Measurements from ENCODE around the gene RNF169. TPM values are rescaled to one million over a fixed set of nuclear protein-coding genes. Genes with fewer than 3 reads are reported as not detected.

RNF169 gene
- total RNA-seq, 1 donor from 2014 or later: 15.5 TPM

DNA sequence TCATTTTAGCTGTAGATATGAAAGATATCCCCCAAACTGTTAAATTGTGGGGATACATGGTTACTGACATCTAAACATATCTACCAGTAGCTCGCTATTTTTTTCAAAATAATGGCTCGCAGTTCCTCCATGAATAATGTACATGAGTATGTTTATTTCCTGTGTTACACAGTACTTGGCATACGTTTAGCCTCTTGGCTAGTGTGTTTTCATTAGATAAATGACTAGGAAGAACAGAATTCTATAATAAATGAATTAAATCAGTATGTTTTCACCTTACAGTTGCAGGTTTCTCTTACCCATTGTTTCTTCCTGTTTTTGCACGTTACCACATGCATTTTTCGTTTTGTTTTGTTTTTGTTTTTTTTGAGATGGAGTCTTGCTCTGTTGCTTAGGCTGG is 21.8 kb downstream of the RNF169 start:
- no peak for DNase-seq (ENCODE audit: extremely low spot score, unreplicated experiment)
- H3K36me3 Mint-ChIP-seq (ENCODE audit: unreplicated experiment): no peaks in the 10 kb centered on the region
- no peak for TF ChIP-seq CTCF (IDR thresholded peaks at IDR 0.05)
- no peaks in the 10 kb centered on the region for H3K9me3 Mint-ChIP-seq (ENCODE audit: unreplicated experiment)
- H3K27ac Mint-ChIP-seq (ENCODE audit: unreplicated experiment): no peak overlapping the region
- H3K4me3 Mint-ChIP-seq (ENCODE audit: unreplicated experiment): no peak overlapping the region
- H3K4me1 Mint-ChIP-seq (ENCODE audit: unreplicated experiment): peaks cover 19% of the 10 kb centered on the region
- no peaks in the 10 kb centered on the region for H3K27me3 Mint-ChIP-seq (ENCODE audit: unreplicated experiment)

DNA sequence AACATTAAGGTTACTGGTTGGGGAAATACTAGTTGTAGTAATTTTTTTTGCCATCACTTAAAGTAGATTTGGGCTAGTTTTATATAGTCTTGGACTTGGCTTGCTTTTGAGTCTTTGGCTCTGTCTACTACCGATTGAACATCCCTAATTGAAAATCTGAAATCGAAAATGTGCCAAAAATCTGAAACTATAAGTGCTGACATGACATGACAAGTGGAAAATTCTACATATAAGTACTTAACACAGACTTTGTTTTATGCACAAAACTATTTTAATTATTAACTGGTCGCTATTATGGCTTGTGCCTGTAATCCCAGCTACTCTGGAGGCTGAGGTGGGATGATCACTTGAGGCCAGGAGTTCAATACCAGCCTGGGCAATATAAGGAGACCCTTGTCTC is 22.5 kb downstream of the RNF169 start:
- Mint-ChIP-seq H3K27ac (ENCODE audit: unreplicated experiment) (no peak overlapping the region), H3K9me3 (ENCODE audit: unreplicated experiment) (no peaks in the 10 kb centered on the region), H3K4me1 (ENCODE audit: unreplicated experiment) (peaks cover 25% of the 10 kb centered on the region), H3K27me3 (ENCODE audit: unreplicated experiment) (no peaks in the 10 kb centered on the region), H3K4me3 (ENCODE audit: unreplicated experiment) (no peak overlapping the region), H3K36me3 (ENCODE audit: unreplicated experiment) (no peaks in the 10 kb centered on the region)
- no peak for DNase-seq (ENCODE audit: extremely low spot score, unreplicated experiment)
- no peak for TF ChIP-seq CTCF (IDR thresholded peaks at IDR 0.05)

GRCh38 chr11:74773476-74773875 is 24.8 kb downstream of the RNF169 start:
- H3K36me3 Mint-ChIP-seq (ENCODE audit: unreplicated experiment): no peaks in the 10 kb centered on the region
- H3K4me1 Mint-ChIP-seq (ENCODE audit: unreplicated experiment): peaks cover 30% of the 10 kb centered on the region
- no peak for DNase-seq (ENCODE audit: extremely low spot score, unreplicated experiment)
- H3K27me3 Mint-ChIP-seq (ENCODE audit: unreplicated experiment): no peaks in the 10 kb centered on the region
- H3K9me3 Mint-ChIP-seq (ENCODE audit: unreplicated experiment): no peaks in the 10 kb centered on the region
- no peak for TF ChIP-seq CTCF (IDR thresholded peaks at IDR 0.05)
- H3K27ac Mint-ChIP-seq (ENCODE audit: unreplicated experiment): no peak overlapping the region
- no peak overlapping the region for H3K4me3 Mint-ChIP-seq (ENCODE audit: unreplicated experiment)

DNA sequence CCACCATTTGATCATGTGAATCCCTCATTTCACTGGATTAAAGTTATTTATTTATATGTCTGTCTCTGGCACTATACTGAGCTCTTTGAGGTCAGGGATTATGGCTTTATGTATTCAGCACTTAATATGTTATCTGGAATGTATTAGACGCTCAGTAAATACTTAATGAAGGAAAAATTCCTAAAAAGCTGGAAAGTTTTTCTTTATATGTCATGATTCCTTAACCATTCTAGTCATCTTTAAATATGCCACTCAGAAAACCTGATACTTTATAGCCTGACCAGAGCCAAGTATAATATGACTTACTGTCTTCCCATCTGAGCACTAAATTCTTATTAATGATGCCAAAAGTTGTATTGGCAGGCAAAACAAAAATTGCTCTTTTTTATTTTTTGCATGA is 27.1 kb downstream of the RNF169 start:
- Mint-ChIP-seq H3K27ac (ENCODE audit: unreplicated experiment) (no peak overlapping the region), H3K27me3 (ENCODE audit: unreplicated experiment) (no peaks in the 10 kb centered on the region), H3K4me3 (ENCODE audit: unreplicated experiment) (no peak overlapping the region), H3K4me1 (ENCODE audit: unreplicated experiment) (peaks cover 30% of the 10 kb centered on the region), H3K9me3 (ENCODE audit: unreplicated experiment) (no peaks in the 10 kb centered on the region), H3K36me3 (ENCODE audit: unreplicated experiment) (no peaks in the 10 kb centered on the region)
- TF ChIP-seq CTCF (IDR thresholded peaks at IDR 0.05): no peak
- no peak for DNase-seq (ENCODE audit: extremely low spot score, unreplicated experiment)

- no peak for TF ChIP-seq CTCF (IDR thresholded peaks at IDR 0.05)
- H3K4me1 Mint-ChIP-seq (ENCODE audit: unreplicated experiment): peaks cover 30% of the 10 kb centered on the region
- H3K9me3 Mint-ChIP-seq (ENCODE audit: unreplicated experiment): no peaks in the 10 kb centered on the region
- no peaks in the 10 kb centered on the region for H3K27me3 Mint-ChIP-seq (ENCODE audit: unreplicated experiment)
- no peak overlapping the region for H3K27ac Mint-ChIP-seq (ENCODE audit: unreplicated experiment)
- H3K4me3 Mint-ChIP-seq (ENCODE audit: unreplicated experiment): no peak overlapping the region
- no peak for DNase-seq (ENCODE audit: extremely low spot score, unreplicated experiment)
- H3K36me3 Mint-ChIP-seq (ENCODE audit: unreplicated experiment): no peaks in the 10 kb centered on the region
These were observed 27.9 kb downstream of the RNF169 start for GRCh38 chr11:74776546-74776945.

Data from osteocyte (in vitro differentiated cells).